ENCODE results near the gene PAIP1.
"Not testable (repeated sequence)": the region's sequence is repeated elsewhere in the genome, so short reads cannot be mapped to it uniquely, and the experiment has no call there.

PAIP1 gene

DNA sequence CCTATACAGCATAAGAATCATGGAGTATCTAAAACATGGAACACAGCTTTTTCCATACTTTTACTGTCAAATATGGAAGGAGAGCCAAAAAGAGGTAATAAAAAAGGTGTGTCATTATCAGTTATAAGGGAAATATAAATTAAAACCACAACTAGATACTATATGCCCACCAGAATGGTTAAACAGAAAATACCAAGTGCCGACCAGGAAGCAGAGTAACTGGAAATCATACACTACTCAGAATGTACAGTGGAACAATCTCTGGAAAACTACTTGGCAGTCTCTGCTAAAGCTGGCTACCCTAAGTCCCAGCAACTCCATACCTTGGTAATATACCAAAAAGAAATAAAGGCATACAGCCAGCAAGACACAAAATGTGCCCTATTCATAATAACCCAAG lies 2.4 kb downstream of the PAIP1 start:
- peak overlapping the region; percentile 52 to 72; a peak in 3 of 4 replicates for H3K4me3 ChIP-seq (ENCODE audit: low read depth in 1 of 2, low read length in 2 of 2)
- H3K36me3 ChIP-seq (ENCODE audit: insufficient read depth, low read length): peaks cover 57% of the 10 kb centered on the region
- TF ChIP-seq EZH2 (IDR thresholded peaks at IDR 0.05; ENCODE audit: borderline replicate concordance, low read depth, low read length, severe bottlenecking): no peak
- TF ChIP-seq CTCF (IDR thresholded peaks at IDR 0.05; ENCODE audit: borderline replicate concordance, extremely low read depth, low read length, poor library complexity, severe bottlenecking): no peak
- peak overlapping the region; percentile 94 for H3K9ac ChIP-seq (ENCODE audit: low read depth, low read length)
- H3K9me3 ChIP-seq (ENCODE audit: insufficient read depth, low read length, severe bottlenecking): no peaks in the 10 kb centered on the region
- peaks cover 81% of the 10 kb centered on the region for H3K79me2 ChIP-seq (ENCODE audit: insufficient read depth, low read length)
- no peaks in the 10 kb centered on the region for H3K27me3 ChIP-seq (ENCODE audit: insufficient read depth, low read length, poor library complexity)
- peak overlapping the region; percentile 78 for H3K4me2 ChIP-seq (ENCODE audit: insufficient read depth, low read length)
- no peak for ATAC-seq (ENCODE audit: insufficient read depth, low read depth)
- H4K20me1 ChIP-seq (ENCODE audit: insufficient read depth, low read length): peaks cover 39% of the 10 kb centered on the region
- H3K4me1 ChIP-seq (ENCODE audit: insufficient read depth, low read length): peaks cover 55% of the 10 kb centered on the region
- no peak for DNase-seq
- H2AFZ ChIP-seq (ENCODE audit: low read depth, low read length): no peak overlapping the region
- H3K27ac ChIP-seq (ENCODE audit: low read length): 0 out of 2 replicates have a peak overlapping the region, but pooled peaks have one; percentile 3

DNA sequence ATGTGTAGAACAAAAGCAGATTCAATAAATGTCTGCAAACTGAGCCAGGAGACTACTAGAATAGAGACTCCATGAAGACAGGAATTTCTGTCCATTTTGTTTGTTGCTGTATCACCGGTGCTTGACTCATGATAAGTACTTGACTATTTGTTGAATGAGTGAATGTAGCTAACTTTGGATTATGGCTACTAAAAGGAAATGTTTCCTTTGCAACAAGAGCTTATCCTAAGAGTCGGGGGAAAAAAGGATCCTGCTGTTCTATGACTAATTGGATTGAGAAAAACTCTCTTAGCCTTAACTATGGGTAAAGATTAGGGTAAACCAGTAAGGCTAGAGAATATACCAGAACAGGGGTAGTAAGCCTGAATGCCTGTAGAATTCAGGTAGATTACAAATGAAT lies 3.5 kb downstream of the PAIP1 start:
- DNase-seq (no peak), ATAC-seq (ENCODE audit: insufficient read depth, low read depth) (no peak)
- TF ChIP-seq EZH2 (IDR thresholded peaks at IDR 0.05; ENCODE audit: borderline replicate concordance, low read depth, low read length, severe bottlenecking) (no peak), CTCF (IDR thresholded peaks at IDR 0.05; ENCODE audit: borderline replicate concordance, extremely low read depth, low read length, poor library complexity, severe bottlenecking) (no peak)
- Histone ChIP-seq H3K9ac (ENCODE audit: low read depth, low read length) (peak overlapping the region; percentile 94), H3K4me1 (ENCODE audit: insufficient read depth, low read length) (peaks cover 55% of the 10 kb centered on the region), H3K36me3 (ENCODE audit: insufficient read depth, low read length) (peaks cover 67% of the 10 kb centered on the region), H3K79me2 (ENCODE audit: insufficient read depth, low read length) (peaks cover 93% of the 10 kb centered on the region), H2AFZ (ENCODE audit: low read depth, low read length) (no peak overlapping the region), H3K4me2 (ENCODE audit: insufficient read depth, low read length) (peak overlapping the region; percentile 78), H3K4me3 (ENCODE audit: low read depth in 1 of 2, low read length in 2 of 2) (0 out of 4 replicates have a peak overlapping the region, but pooled peaks of 1 of the 2 experiments have one; percentile 72), H3K27me3 (ENCODE audit: insufficient read depth, low read length, poor library complexity) (no peaks in the 10 kb centered on the region), H3K9me3 (ENCODE audit: insufficient read depth, low read length, severe bottlenecking) (no peaks in the 10 kb centered on the region), H4K20me1 (ENCODE audit: insufficient read depth, low read length) (peaks cover 43% of the 10 kb centered on the region), H3K27ac (ENCODE audit: low read length) (no peak overlapping the region)

- H3K4me2 ChIP-seq (ENCODE audit: insufficient read depth, low read length): peak overlapping the region; percentile 78; the same call in 1 of the 2 replicates
- no peaks in the 10 kb centered on the region for H3K27me3 ChIP-seq (ENCODE audit: insufficient read depth, low read length, poor library complexity)
- H4K20me1 ChIP-seq (ENCODE audit: insufficient read depth, low read length): peaks cover 43% of the 10 kb centered on the region
- peaks cover 99% of the 10 kb centered on the region for H3K79me2 ChIP-seq (ENCODE audit: insufficient read depth, low read length)
- ATAC-seq (ENCODE audit: insufficient read depth, low read depth): no peak
- H3K36me3 ChIP-seq (ENCODE audit: insufficient read depth, low read length): peaks cover 83% of the 10 kb centered on the region
- TF ChIP-seq EZH2 (IDR thresholded peaks at IDR 0.05; ENCODE audit: borderline replicate concordance, low read depth, low read length, severe bottlenecking) (no peak), CTCF (IDR thresholded peaks at IDR 0.05; ENCODE audit: borderline replicate concordance, extremely low read depth, low read length, poor library complexity, severe bottlenecking) (no peak)
- no peak overlapping the region for H3K4me3 ChIP-seq (ENCODE audit: low read depth in 1 of 2, low read length in 2 of 2)
- no peak overlapping the region for H3K9ac ChIP-seq (ENCODE audit: low read depth, low read length)
- no peaks in the 10 kb centered on the region for H3K9me3 ChIP-seq (ENCODE audit: insufficient read depth, low read length, severe bottlenecking)
- peaks cover 47% of the 10 kb centered on the region for H3K4me1 ChIP-seq (ENCODE audit: insufficient read depth, low read length)
- no peak overlapping the region for H3K27ac ChIP-seq (ENCODE audit: low read length)
- no peak for DNase-seq
- no peak overlapping the region for H2AFZ ChIP-seq (ENCODE audit: low read depth, low read length)
Measured at GRCh38 chr5:43551731-43552130, 5.1 kb downstream of the PAIP1 start.

DNA sequence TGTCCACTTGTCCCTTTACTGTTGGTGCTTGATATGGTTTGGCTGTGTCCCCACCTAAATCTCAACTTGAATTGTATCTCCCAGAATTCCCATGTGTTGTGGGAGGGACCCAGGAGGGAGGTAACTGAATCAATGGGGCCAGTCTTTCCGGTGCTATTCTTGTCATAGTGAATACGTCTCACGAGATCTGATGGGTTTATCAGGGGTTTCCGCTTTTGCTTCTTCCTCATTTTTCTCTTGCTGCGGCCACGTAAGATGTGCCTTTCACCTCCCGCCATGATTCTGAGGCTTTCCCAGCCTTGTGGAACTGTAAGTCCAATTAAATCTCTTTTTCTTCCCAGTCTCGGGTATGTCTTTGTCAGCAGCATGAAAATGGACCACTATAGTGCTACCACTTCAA lies 7.6 kb downstream of the PAIP1 start:
- Histone ChIP-seq H3K79me2 (ENCODE audit: insufficient read depth, low read length) (peaks cover 97% of the 10 kb centered on the region), H4K20me1 (ENCODE audit: insufficient read depth, low read length) (peaks cover 40% of the 10 kb centered on the region), H3K4me1 (ENCODE audit: insufficient read depth, low read length) (peaks cover 32% of the 10 kb centered on the region), H3K36me3 (ENCODE audit: insufficient read depth, low read length) (peaks cover 96% of the 10 kb centered on the region)
- not testable (repeated sequence) for DNase-seq; H3K9ac ChIP-seq (ENCODE audit: low read depth, low read length); H3K4me3 ChIP-seq (ENCODE audit: low read depth in 1 of 2, low read length in 2 of 2); H3K27me3 ChIP-seq (ENCODE audit: insufficient read depth, low read length, poor library complexity); ATAC-seq (ENCODE audit: insufficient read depth, low read depth); H2AFZ ChIP-seq (ENCODE audit: low read depth, low read length); H3K9me3 ChIP-seq (ENCODE audit: insufficient read depth, low read length, severe bottlenecking); H3K4me2 ChIP-seq (ENCODE audit: insufficient read depth, low read length); H3K27ac ChIP-seq (ENCODE audit: low read length)
